ENCODE measurements around the gene RFX4.

DNA sequence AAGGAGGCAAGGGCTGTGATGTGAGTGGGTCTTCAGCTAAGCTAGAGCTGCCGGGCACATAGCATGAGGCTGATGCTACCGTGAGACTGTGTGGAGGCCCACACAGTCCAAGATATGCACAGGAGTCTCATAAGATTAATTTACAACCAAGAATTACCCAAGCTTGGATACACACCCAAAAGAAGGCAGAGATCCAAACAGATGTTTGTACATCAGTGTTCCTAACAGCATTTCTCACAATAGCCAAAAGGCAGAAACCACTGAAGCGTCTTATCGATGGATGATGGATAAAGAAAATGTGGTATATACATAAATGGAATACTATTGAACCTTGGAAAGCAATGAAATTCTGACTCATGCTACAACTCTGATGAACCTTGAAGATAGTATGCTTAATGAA is 150.9 kb downstream of the RFX4 start:
- TF ChIP-seq, protein P1, sequence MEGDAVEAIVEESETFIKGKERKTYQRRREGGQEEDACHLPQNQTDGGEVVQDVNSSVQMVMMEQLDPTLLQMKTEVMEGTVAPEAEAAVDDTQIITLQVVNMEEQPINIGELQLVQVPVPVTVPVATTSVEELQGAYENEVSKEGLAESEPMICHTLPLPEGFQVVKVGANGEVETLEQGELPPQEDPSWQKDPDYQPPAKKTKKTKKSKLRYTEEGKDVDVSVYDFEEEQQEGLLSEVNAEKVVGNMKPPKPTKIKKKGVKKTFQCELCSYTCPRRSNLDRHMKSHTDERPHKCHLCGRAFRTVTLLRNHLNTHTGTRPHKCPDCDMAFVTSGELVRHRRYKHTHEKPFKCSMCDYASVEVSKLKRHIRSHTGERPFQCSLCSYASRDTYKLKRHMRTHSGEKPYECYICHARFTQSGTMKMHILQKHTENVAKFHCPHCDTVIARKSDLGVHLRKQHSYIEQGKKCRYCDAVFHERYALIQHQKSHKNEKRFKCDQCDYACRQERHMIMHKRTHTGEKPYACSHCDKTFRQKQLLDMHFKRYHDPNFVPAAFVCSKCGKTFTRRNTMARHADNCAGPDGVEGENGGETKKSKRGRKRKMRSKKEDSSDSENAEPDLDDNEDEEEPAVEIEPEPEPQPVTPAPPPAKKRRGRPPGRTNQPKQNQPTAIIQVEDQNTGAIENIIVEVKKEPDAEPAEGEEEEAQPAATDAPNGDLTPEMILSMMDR (IDR thresholded peaks at IDR 0.05; ENCODE audit: low read length) = no peak
- TF ChIP-seq EZH2 (optimal IDR thresholded peaks at IDR 0.05; ENCODE audit: low read depth, low read length) = no peak
- no peak for TF ChIP-seq EZH2phosphoT487 (IDR thresholded peaks at IDR 0.05; ENCODE audit: low read length)

Data from MM.1S (cell line).